Measurements from ENCODE around the gene DHX58. TPM values are rescaled to one million over a fixed set of nuclear protein-coding genes. Genes with fewer than 3 reads are reported as not detected.

The DHX58 gene
- total RNA-seq, 6 experiments from 2014 or later = 9.0 to 27.9 (median 19.6) TPM

- H3K27me3 ChIP-seq = no peaks in the 10 kb centered on the region
- DNase-seq = no peak
- no peak for TF ChIP-seq POLR2A (IDR thresholded peaks at IDR 0.05)
- TF ChIP-seq, protein P1, sequence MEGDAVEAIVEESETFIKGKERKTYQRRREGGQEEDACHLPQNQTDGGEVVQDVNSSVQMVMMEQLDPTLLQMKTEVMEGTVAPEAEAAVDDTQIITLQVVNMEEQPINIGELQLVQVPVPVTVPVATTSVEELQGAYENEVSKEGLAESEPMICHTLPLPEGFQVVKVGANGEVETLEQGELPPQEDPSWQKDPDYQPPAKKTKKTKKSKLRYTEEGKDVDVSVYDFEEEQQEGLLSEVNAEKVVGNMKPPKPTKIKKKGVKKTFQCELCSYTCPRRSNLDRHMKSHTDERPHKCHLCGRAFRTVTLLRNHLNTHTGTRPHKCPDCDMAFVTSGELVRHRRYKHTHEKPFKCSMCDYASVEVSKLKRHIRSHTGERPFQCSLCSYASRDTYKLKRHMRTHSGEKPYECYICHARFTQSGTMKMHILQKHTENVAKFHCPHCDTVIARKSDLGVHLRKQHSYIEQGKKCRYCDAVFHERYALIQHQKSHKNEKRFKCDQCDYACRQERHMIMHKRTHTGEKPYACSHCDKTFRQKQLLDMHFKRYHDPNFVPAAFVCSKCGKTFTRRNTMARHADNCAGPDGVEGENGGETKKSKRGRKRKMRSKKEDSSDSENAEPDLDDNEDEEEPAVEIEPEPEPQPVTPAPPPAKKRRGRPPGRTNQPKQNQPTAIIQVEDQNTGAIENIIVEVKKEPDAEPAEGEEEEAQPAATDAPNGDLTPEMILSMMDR (IDR thresholded peaks at IDR 0.05) = no peak
- no peaks in the 10 kb centered on the region for H3K36me3 ChIP-seq
- H3K4me1 ChIP-seq = peaks cover 0 to 2% (median 0%) of the 10 kb centered on the region in 4 donors
- no peak overlapping the region for H3K4me3 ChIP-seq
- WGBS (ENCODE audit: insufficient coverage, low coverage, low lambda C conversion rate, missing lambda C conversion rate) = 29% methylated on average over 3 of the region's 3 CpGs
- intact Hi-C loops (cut with DNase I) = no loop called here
- no peaks in the 10 kb centered on the region for H3K9me3 ChIP-seq
- no peak overlapping the region for H3K27ac ChIP-seq
- ATAC-seq = no peak
These were observed 57.5 kb downstream of the DHX58 start for GRCh38 chr17:42055027-42055426.

DNA sequence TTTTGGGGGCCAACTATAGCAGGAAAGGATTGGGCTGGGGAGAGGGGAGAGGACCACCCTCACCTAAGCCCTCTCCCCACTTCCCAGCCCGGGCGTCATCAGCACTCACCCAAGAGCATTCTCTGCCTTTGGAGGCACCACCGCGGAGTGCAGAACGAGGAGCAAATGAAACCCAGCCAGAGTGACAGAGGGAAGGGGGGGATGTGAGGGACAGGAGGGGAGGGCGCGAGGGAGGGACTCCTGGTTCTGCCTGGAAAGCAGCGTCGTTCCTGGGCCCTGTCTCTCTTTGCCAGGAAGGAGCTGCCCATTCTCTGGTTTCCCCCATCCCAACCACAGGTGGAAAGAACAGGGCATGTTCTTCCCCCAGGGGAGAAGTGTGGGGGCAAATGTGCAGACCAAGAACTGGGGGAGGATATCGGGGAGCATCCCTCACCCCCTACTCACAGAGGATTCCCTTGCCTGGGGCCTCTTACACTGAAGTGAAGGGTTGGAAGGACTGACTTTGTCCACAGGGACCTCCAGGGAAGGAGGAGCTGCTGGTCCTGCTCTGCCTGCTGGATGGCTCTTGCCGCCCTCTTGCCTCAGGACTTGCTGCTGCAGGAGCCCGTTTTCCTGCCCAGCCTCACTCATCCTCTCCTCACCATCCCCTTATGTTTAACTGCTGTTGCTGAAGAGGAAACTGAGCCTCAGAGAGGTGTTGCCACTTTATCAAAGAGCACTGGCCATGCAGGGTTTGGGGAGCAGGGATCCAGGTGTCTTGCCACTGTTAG, 58.6 kb downstream of the DHX58 start:
- no peaks in the 10 kb centered on the region for H3K36me3 ChIP-seq
- intact Hi-C loops (cut with DNase I) = no loop called here
- H3K4me1 ChIP-seq = peaks cover 0 to 3% (median 0%) of the 10 kb centered on the region in 4 donors
- H3K9me3 ChIP-seq = no peaks in the 10 kb centered on the region
- no peak for DNase-seq
- 32% methylated on average over 11 of the region's 12 CpGs for WGBS (ENCODE audit: insufficient coverage, low coverage, low lambda C conversion rate, missing lambda C conversion rate)
- no peaks in the 10 kb centered on the region for H3K27me3 ChIP-seq
- TF ChIP-seq POLR2A (IDR thresholded peaks at IDR 0.05) = no peak
- TF ChIP-seq, protein P1 (IDR thresholded peaks at IDR 0.05) = no peak
- no peak overlapping the region for H3K4me3 ChIP-seq
- ATAC-seq = no peak
- H3K27ac ChIP-seq = no peak overlapping the region

- TF ChIP-seq, protein P1 (IDR thresholded peaks at IDR 0.05) = no peak
- TF ChIP-seq POLR2A (IDR thresholded peaks at IDR 0.05) = no peak
- Histone ChIP-seq H3K27me3 (no peaks in the 10 kb centered on the region), H3K27ac (no peak overlapping the region), H3K4me3 (no peak overlapping the region), H3K4me1 (peaks cover 0 to 3% (median 0%) of the 10 kb centered on the region in 4 donors), H3K36me3 (no peaks in the 10 kb centered on the region), H3K9me3 (no peaks in the 10 kb centered on the region)
- 44% methylated on average over 4 of the region's 6 CpGs for WGBS (ENCODE audit: insufficient coverage, low coverage, low lambda C conversion rate, missing lambda C conversion rate)
- DNase-seq = no peak
- no peak for ATAC-seq
- intact Hi-C loops (cut with DNase I) = no loop called here
These were observed 60.1 kb downstream of the DHX58 start for GRCh38 chr17:42052346-42052877.

GRCh38 chr17:42051645-42052044, 60.9 kb downstream of the DHX58 start:
- H3K27ac ChIP-seq = no peak overlapping the region

More at GRCh38 chr17:42051645-42052044, 60.9 kb downstream of the DHX58 start:
- WGBS (ENCODE audit: insufficient coverage, low coverage, low lambda C conversion rate, missing lambda C conversion rate) = no CpG with 5 or more reads among the region's 7 CpGs
- DNase-seq (no peak), ATAC-seq (no peak)
- Histone ChIP-seq H3K9me3 (no peaks in the 10 kb centered on the region), H3K4me1 (peaks cover 0 to 3% (median 0%) of the 10 kb centered on the region in 4 donors), H3K4me3 (no peak overlapping the region), H3K27me3 (no peaks in the 10 kb centered on the region), H3K36me3 (no peaks in the 10 kb centered on the region)
- TF ChIP-seq, protein P1 (IDR thresholded peaks at IDR 0.05) = no peak
- no peak for TF ChIP-seq POLR2A (IDR thresholded peaks at IDR 0.05)
- intact Hi-C loops (cut with DNase I) = no loop called here

Other genes with a start within 250 kb of the DHX58 start
- gene KLHL11, start 247.3 kb downstream of the DHX58 start, total RNA-seq = 1 to 10 TPM; 2.9 to 7.0 (median 5.7) TPM
- 10 to 100 TPM; 16.6 to 95.9 (median 33.6) TPM for gene ACLY, start 193.8 kb downstream of the DHX58 start, total RNA-seq
- gene ODAD4, start 182.1 kb downstream of the DHX58 start, total RNA-seq = under 1 TPM in 3 of 6 experiments, not detected in 3; 0.12 to 0.13 (median 0.12) TPM
- 10 to 100 TPM; 30.1 to 42.7 (median 33.0) TPM for gene CNP, start 145.9 kb downstream of the DHX58 start, total RNA-seq
- gene DNAJC7, start 95.3 kb downstream of the DHX58 start, total RNA-seq = 10 to 100 TPM; 32.7 to 40.3 (median 35.2) TPM
- gene NKIRAS2, start 92.6 kb downstream of the DHX58 start, total RNA-seq = 10 to 100 TPM; 11.1 to 27.0 (median 12.3) TPM
- gene C17orf113, start 62.1 kb downstream of the DHX58 start, total RNA-seq = under 1 TPM; 0.06 to 0.42 (median 0.12) TPM
- 1 to 10 TPM in 1 of 6 experiments, under 1 TPM in 2, not detected in 3; 0.11 to 1.2 (median 0.11) TPM for gene ZNF385C, start 14.2 kb downstream of the DHX58 start, total RNA-seq
- gene KAT2A, start 8.7 kb upstream of the DHX58 start, total RNA-seq = 10 to 100 TPM; 14.3 to 36.4 (median 21.3) TPM
- gene HSPB9, start 10.1 kb upstream of the DHX58 start, total RNA-seq = 1 to 10 TPM in 2 of 6 experiments, under 1 TPM in 4; 0.38 to 1.6 (median 0.85) TPM
- gene RAB5C, start 42.3 kb upstream of the DHX58 start, total RNA-seq = 100 to 1,000 TPM in 1 of 6 experiments, 10 to 100 TPM in 5; 54.0 to 108 (median 65.3) TPM
- gene KCNH4, start 68.4 kb upstream of the DHX58 start, total RNA-seq = under 1 TPM in 1 of 6 experiments, not detected in 5; 0.11 TPM
- not detected for gene HCRT, start 72.7 kb upstream of the DHX58 start, total RNA-seq
- 10 to 100 TPM in 5 of 6 experiments, 1 to 10 TPM in 1; 8.8 to 23.9 (median 12.8) TPM for gene GHDC, start 81.8 kb upstream of the DHX58 start, total RNA-seq
- gene STAT5B, start 163.7 kb upstream of the DHX58 start, total RNA-seq = 10 to 100 TPM; 21.2 to 29.0 (median 26.7) TPM
- 10 to 100 TPM in 1 of 6 experiments, 1 to 10 TPM in 5; 4.8 to 11.5 (median 7.7) TPM for gene STAT5A, start 175.8 kb upstream of the DHX58 start, total RNA-seq